NCI-H1694 treated with DMSO at 0.1 percent for 48 hours (cell line): ENCODE measurements around the gene IQSEC1.

Experiments
- DNase-seq: peaks from one replicate; lab custom pipeline; 2025; lab: John Stamatoyannopoulos, UW

IQSEC1 gene

DNA sequence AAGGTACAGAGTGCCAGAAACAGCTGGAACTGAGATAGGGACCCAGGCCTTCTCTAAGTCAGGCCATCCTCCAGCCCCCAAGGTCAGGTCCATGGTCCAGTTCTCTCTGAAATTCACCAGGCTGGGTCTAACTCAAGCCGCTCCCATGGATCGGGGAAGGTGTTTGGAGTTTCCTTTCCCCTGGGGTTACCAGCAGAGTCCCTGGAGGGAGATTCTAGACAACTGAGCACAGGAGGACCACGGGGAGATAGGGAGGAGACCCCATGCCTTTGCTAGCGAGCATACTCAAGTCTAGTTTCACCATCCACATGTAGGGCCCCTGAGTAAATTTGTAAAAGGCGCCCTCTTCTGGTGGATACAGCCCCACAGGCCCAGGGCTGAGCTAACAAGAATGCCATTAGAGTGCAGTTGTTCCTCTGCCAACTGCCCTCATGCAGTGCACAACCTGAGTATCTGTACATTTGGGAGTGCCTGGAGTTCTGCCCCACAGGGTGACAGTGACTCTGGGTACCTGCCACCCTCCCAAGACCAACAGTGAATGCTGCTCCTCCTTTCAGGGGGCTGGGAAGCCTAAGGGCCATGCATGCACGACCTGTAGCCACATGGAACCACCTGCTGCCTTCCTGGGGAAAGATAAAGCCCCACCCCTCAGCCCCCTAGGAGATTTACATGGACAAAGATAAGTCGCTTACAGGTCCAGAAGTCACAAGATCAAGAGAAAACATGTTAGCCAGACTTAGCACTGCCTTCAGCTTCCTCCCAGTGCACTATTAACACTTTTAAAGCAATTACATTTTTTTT lies 89.0 kb downstream of the IQSEC1 start:
- peak; percentile 32 for DNase-seq

DNA sequence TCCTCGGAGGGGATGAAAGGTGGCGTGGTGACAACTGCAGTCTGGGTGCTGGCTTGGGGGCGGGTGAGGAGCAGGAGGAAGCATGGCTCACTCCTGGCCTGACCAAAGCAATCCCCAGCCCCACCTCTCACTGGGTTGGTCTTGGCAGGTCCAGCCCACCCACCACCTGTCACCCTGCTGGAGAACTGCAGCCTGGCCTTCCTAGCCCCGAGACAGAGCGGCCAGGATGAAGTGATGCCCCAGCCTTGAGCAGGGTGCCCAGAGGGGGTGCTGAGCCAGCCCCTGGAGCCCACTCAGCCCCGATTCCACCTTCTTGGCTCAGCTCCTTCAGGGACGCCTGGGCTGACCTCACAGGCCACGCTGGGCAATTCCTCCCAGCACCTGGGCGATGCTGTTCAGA lies 89.9 kb downstream of the IQSEC1 start:
- DNase-seq, result no peak

DNA sequence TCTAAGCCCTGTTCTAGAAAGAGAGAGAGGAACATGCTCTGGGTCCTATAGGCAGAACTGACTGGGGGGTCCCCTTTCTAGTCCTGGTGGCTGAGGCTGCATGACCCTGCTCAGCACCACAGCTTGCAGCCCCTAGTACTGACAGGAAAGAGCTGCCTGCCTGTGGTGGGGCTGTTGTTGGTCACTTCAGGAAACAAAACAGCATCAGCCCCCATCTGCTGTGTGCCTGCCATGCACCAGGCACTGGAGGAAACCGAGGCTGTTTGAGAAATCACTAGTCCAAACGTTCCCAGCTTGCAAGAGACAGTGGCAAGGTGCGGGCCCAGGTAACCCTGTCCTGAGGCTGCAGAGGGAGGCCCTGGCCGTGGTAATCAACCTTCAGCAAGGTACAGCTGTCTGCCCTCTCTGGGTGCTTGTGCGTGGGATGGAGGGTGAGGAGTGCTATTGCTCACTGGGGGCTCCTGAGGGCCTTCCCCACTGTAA lies 90.6 kb downstream of the IQSEC1 start:
- no peak for DNase-seq

DNA sequence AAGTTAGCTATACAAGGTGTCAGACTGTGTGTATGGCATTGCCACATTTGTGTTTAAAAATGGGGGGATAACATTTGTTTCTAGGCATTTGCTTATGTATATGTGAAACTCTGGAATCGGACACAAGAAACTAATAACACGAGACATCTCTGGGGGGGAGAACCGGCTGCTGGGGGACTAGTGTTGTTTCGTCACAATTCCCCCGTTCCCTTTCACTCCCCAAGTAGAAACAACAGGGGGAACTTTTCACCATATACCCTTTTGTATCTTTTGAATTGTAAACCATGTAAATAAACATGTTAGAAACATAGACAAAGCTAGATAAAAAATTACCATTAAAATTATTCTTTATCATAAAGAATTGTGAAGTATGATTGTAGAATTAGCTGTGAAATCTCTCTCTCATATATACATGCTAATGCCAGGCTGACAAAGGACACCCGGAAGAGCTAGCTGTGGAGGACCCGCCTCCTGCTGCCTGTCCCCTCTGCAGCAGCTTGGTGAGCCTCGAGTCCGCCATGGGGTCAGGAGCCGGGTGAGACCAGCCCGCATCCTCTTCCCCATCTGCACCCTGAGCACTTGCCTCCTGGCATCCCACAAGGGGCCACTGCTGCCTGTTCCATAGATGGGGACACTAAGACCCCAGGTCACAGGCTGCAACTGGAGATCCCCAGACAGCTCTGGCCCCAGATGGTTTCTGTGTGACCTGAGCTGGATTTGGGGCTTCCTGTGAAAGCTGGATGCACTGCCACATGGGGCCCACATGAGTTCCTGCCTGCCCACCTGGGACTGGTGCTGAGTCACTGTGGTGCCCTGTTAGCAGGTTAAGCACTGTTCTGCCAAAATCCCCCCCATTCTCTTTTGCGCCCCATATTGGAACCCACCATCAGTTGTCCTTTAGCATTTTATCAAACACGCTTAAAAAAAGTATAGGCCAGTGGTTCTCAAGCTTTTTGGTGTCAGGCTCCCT lies 91.6 kb downstream of the IQSEC1 start:
- DNase-seq, result no peak

DNA sequence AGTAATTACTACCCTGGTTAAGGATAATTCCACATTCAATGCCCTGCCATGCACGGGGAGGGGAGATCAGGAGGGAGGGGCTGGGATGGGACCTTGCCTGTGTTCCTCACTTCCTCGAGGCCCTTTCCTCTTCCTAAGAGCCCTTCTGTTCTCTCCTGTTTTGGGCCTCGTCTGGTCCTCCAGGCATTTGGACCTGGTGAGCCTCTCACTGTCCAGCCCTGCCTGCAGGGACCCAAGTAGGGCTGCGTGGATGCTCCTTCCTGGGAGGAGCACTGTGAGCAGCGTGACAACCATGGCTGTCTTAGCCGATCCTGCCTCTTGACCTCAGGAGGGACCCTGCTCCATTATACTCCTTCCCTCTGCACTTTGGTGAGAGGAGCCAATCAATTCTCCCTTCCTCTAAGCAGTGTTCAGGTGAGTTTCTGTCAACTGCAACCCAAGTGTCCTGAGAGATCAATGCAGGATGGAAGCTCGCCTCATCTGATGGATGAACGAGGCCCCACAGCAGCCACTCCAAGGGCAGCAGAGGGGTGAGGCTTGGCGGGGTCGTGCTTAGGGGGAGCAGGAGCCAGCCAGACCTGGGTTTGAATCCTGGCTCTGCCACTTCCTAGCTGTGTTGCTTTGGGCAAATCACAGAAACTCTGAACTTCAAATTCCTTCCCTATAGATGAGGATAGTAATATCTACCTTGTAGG lies 92.5 kb downstream of the IQSEC1 start:
- no peak for DNase-seq

DNA sequence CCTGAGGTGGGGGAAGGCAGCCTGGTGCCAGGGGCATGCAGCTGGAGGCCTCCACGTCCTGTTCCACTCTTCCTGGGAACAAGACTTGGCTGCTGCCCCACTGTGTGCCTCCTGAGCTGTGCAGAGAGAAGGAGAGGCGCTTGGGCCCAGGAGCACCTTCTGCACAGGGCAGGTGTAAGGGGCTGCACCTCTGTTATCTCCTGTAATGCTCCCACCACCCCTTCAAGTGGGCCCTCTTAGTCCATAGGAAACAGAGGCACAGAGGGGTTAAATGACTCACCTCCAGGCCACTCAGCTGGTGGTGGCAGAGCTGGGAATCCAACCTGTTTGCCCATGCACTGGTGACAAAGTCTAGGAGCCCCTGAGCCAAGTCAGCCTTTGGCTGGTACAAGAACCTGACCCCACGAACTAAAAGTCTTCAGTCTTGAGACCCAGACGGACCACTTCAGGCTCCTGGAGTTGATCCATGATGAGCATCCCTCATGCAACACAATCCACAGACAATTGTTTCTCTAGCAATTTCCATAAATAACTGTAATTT lies 93.2 kb downstream of the IQSEC1 start:
- DNase-seq, result no peak

DNA sequence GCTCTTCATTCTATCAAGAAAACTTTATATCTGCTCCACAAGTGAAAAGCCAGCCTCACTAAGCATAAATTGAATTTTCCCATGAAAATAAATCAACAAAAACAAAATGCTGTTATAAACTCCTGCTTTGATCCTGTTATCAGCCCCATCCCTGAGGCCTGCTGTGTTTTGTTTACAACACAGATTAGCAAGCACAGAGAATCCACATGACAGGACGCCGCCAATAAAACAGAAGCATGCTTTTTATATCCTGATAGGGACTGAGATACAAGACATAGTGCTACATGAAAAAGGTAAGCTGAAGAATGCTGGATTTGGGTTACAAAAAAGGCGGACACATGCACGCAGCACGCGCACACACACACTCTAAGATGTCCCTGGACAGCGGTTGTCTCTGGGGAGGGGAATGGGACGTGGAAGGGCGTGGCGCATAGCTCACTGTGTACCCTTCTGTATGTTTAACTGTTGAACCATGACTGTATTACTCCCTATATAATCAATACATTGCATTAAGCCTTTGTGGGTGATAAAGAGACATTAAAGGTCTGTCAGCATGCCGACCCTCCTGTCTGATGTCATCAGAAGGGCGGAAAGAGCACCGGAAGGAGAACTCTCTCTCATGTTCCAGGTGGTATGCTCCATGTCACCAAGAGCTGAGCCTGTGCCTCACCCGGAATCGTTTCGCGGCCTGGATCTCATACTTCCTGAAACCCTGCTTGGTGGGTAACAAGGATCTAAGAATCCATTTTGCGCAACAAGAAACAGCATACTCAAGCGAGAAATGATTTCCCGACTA lies 93.9 kb downstream of the IQSEC1 start:
- no peak for DNase-seq

DNA sequence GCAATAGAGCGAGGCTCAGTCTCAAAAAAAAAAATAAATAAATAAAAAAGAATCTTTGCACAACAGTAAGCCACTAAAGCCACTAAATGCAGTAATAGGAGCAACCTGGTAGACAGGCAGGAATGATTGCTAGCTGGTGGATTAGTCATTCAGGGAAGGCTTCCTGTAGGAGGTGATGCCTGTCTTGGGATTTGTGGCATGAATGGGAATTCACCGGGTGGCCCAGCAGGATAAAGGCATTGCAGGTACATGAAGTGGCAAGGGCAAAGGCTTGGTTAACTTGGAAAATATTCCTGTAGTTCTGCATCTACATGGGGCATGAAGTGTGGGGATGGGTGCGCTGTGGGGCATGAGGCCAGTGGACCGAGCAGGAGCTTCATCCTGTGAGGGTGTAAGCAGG lies 94.5 kb downstream of the IQSEC1 start:
- no peak for DNase-seq

DNA sequence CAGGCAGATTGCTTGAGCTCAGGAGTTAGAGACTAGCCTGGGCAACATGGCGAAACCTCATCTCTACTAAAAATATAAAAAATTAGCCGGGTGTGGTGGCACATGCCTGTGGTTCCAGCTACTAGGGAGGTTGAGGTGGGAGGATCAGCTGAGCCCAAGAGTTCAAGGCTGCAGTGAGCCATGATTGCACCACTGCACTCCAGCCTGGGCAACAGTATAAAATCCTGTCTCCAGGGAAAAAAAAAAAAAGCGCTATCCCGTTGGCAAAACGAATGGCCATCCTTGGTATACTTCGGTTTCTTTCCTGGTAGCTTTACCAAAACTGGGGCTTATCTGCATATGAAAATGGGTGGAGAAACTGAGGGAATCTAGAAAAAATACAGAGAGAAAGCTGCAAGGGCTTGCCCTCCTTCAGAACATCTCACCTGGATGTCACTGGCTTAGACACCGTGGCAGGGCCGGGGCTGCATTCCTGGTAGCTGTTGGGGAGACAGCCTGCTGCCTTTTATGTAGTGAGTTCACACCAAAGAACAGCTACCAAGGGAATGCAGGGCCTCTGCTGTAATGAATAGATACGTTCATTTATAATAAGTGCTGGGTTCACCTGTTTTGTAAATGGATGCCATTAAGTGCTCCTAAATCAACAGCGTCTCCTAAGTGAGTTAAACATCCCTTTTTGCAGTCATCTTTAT lies 96.0 kb downstream of the IQSEC1 start:
- no peak for DNase-seq

DNA sequence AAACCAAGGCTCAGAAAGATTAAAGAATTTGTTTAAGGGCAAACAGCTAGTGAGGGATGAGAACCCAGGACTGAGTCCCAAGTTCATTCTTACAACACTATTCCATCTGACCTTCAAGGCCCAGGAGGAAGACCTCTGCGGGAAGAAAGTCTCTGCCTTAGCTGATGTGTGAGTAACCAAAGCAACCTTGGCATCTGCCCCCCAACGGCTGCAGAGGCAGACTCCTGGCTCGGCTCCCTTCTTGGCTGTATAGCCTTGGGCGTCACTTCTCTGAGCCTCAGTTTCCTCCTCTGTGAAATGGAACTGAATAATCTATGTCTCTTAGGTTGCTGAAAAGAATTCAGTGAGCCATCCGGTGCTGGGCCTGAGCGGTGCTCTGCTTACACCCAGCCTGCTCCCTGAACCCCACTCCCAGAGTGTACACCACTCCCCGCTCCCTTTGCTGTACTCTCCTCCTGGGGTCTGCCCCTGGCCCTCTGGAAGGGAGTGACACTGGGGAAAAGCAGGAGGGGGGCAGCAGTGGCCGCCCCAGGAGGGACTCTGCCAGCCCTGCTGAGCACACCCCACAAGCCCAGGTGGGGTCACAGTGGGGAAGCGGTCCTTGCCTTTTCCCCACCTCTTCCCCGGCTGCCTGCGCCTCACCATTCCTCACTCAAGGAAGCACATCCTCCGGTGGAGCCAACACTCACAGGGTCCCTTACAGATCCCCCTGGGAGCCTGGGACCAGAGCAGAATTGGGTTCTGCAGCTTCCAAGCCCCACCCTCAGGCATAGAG lies 97.3 kb downstream of the IQSEC1 start:
- DNase-seq, result no peak

DNA sequence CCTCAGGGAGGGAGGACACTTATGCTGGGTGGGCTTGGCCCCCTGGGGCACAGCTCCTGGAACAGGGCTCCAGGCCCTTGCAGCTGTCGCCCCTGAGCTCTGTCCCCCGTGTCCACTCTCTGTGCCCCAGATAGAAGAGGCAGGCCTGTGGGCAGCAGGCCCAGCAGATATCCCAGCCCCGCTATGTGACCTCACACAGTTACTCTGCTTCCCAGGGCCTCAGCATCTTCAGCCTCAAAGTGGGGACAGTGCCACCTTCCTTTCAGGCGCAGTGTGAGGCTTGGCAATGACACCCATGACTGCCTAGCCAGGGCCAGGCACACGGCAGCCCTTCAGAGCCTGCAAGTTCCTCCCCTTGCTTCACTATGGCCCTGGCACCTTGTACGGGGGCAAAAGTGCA lies 98.4 kb downstream of the IQSEC1 start:
- no peak for DNase-seq

DNA sequence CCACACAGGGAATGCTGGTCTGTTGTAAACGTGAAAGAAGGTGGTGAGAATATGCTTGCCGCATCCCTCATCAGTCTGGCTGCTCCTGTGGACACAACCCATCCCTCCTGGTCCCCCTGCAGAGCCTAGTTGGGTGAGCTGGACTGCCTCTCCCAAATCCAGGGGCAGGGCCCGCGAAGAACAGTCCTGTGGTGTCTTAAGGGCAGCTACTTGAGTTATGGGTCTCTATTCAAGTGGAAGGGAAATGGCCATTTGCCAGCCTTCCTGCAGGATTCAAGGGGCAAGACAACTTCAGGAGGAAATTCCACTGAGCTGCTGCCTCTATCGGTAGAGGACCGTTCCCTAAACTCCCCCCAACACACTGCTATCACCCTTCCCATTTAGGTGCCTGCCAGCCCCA lies 98.9 kb downstream of the IQSEC1 start:
- no peak for DNase-seq

DNA sequence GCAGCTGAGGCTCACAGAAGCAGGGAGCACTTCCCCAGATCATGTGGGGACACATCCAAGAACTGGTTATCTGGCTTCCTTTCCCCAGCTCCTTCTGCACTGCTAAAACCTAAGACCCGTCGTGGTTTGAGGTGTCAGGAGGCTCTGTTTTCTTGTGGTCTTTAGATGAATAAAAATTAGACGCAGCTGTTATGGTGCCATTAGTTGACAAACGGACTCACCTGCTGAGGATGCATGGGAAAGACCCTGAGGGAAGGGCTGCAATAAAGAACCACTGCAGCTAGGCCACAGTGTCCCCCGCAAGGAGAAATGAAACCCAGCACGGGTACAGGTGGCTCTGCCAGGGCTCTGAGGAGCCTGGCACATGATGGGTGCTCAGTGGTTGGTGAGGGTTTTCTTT lies 99.4 kb downstream of the IQSEC1 start:
- DNase-seq, result no peak

DNA sequence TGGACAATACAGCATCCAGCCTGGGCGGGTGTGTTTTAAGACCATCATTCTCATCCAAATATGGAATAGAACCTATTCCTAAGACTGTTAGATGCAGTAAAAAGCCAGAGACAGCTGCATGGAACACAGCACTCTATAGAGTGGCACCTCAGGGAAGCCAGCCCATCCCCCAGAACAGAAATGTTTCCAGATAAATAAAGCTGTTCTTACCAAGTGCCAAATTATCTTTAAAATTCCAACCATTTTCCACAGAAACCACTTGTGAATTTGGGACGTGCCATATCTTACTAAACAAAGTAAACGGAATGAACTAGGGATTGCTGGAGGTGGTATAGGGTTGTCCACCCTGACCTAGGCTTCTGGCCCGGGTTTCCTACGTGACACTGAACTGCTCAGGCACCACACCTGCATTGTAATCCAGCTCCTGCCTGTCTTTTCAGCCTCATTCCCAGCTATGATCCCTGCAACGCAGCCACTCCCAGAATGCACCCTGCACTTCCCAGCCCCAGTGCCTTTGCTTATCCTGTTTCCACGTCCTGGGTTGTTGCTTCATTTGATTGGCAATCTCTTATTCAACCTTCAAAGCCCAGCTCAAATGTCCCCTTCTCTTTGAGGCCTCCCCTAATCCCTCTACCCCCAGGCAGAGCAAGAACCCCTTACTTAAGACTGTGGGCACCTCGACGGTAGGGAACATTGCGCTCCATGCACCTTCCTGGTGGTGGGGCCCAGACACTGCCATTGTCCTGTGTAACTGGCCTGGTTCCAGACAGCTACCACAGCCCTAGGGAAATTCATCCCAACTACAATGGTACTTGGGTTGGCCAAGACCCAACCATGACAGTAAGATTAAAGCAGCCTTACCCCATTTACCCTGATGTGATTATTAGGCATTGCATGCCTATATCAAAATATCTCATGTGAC lies 100.2 kb downstream of the IQSEC1 start:
- no peak for DNase-seq

DNA sequence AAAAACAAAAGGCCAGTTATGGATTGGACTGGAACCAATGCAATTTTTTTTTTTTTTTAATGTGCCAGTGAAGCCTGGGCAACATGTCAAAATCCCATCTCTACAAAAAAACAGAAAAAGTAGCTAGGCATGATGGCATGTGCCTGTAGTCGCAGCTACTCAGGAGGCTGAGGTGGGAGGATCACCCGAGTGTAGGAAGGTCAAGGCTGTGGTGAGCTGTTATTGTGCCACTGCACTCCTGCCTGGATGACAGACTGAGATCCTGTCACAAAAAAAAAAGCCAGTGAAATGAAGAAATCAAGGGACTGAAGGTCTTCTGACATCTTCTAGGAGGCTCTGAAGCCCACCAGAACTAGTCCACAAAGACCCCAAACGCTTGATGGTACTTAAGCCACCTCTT lies 101.2 kb downstream of the IQSEC1 start:
- no peak for DNase-seq

DNA sequence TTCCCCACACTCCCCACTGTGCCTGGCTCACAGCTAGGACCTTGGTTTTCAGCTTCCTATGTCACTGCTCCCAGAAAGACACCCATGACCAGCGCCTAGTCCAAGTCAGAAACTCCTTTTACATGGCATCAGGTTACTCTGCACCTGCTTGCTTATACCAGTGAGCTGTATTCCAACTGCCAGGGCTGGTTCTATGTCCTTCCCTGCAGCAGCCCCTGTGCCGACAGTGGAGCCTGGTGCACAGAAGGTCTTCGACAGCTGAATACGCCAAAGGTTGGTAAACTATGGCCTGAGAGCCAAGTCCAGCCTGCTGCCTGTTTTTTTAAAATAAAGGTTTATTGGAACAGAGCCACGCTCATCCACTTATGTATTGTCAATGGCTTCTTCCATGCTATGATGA lies 102.5 kb downstream of the IQSEC1 start:
- DNase-seq, result no peak

DNA sequence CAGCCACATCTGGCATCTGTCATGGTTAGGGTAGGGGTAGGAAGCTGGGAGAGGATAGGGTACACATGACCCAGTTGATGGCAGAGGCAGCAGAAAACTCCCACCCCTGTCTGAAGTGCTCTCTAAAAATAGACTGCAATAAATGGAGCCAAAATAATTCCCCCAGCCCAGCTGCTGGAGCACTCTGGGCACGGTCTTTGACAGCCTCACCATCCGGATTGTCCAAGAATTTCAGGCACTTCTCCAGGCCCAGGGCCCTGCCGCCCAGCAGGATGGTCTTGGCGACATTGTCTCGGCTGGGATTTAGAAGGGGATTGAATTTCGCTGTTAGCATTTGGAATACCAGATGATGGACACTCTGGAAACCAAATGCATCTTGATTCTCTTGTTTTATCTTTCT lies 103.7 kb downstream of the IQSEC1 start:
- no peak for DNase-seq

DNA sequence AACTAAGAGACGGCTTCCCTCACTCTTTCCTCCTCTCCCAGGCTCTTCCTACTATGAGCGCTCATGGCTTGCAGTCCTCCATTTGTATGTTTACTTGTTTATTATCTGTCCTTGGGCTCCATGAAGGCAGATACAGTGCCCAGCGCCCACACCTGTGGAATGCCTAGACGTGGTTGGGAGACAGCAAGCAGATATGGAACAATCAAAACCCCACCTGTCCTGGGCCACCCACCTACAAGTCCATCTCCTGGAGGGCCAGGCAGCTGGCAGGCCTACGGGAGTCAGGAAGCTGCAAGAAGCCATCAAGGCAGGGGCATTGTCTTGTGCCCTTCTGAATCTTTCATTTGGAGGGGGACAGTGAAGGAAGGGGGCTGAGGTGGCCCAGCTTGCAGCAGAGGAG lies 104.7 kb downstream of the IQSEC1 start:
- no peak for DNase-seq
